C4-2B (cell line): Measurements from ENCODE around the gene GPR162.

Experiments
- H3K27ac ChIP-seq: fragments of 450-650 bp; 2 replicates; pipeline ENCODE4 v1.5.1; 2017
- CTCF ChIP-seq: fragments of 450-650 bp; conservative IDR thresholded peaks from 2 replicates; pipeline ENCODE4 v1.5.1; 2017; ENCODE audit warnings: mild to moderate bottlenecking
- ZFX ChIP-seq: fragments of 450-650 bp; IDR thresholded peaks from 2 replicates; pipeline ENCODE4 v1.6.1; 2017

The GPR162 gene

GRCh38 chr12:6829536-6830220, 8.1 kb downstream of the GPR162 start:
- H3K27ac ChIP-seq, result no peak overlapping the region
- no peak for TF ChIP-seq CTCF
- TF ChIP-seq ZFX, result no peak

GRCh38 chr12:6830286-6830890, 8.8 kb downstream of the GPR162 start:
- no peak for TF ChIP-seq ZFX
- no peak for TF ChIP-seq CTCF
- H3K27ac ChIP-seq, result no peak overlapping the region

- H3K27ac ChIP-seq, result no peak overlapping the region
- TF ChIP-seq CTCF (no peak), ZFX (no peak)
Observed at GRCh38 chr12:6830999-6831398, 9.4 kb downstream of the GPR162 start.

- TF ChIP-seq CTCF (no peak), ZFX (no peak)
Observed at GRCh38 chr12:6831450-6831995, 9.9 kb downstream of the GPR162 start.

GRCh38 chr12:6832125-6832524, 10.5 kb downstream of the GPR162 start:
- no peak overlapping the region for H3K27ac ChIP-seq
- TF ChIP-seq CTCF (no peak), ZFX (no peak)

More at GRCh38 chr12:6831450-6831995, 9.9 kb downstream of the GPR162 start:
- H3K27ac ChIP-seq, result no peak overlapping the region

- no peak overlapping the region for H3K27ac ChIP-seq
- no peak for TF ChIP-seq ZFX
- TF ChIP-seq CTCF, result no peak
Observed at GRCh38 chr12:6833189-6833890, 11.7 kb downstream of the GPR162 start.

GRCh38 chr12:6834254-6834653, 12.6 kb downstream of the GPR162 start:
- H3K27ac ChIP-seq, result no peak overlapping the region
- TF ChIP-seq CTCF (no peak), ZFX (no peak)
